Testis (tissue), 2 donors: ENCODE data around the gene IFNGR1.

Experiments
- CTCF ChIP-seq, 3 experiments: fragments of 450-650 bp in 2 of 3; fragments of 200-600 bp in 1 of 3; sonication (generic) in 1 of 3; IDR thresholded peaks; one replicate each; pipeline ENCODE4 v1.5.1; 2016 to 2019; ENCODE audit warnings: antibody characterized with exemption in 3 of 3, mild to moderate bottlenecking in 2 of 3, moderate library complexity in 1 of 3
- POLR2A ChIP-seq: fragments of 450-650 bp; IDR thresholded peaks from one replicate; pipeline ENCODE4 v1.6.1; 2017; ENCODE audit warnings: antibody characterized with exemption, mild to moderate bottlenecking, moderate library complexity

DNA sequence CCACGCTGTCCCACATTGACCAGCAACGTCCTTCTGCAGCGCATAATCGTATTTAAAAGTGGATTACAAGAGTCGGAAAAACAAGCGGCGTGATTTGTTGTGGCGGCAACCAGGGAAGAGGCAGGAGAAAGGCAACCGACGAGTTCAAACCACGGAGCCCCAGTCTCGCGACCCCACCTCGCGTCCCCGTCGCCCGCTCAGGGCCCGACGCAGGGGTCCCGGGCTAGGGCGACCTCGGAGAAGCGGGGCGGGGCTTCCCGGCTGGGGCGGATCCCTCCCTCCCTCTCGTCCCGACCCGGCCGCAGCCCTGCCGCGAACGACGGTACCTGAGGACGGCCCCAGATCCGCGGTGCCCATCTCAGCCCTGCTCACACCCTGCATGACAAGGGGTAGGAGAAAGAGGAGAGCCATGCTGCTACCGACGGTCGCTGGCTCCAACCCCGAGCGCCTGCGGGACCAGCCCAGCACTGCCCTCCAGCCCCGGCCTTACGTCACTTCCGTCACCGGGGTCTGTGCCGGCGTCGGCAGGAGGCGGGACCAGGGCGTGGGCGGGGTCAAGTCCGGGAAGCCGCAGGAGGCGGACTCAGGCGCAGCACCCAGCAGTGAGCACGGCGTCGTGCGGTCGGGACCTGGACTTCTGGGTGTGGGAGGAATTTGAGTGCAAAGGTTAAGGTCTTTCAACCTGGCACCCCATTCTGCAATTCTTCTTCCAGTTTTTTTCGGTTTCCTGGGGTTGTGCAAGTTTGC, at the start of gene IFNGR1:
- TF ChIP-seq CTCF (IDR thresholded peaks at IDR 0.05) (no peak), POLR2A (peak; percentile 92)
